ENCODE data around the gene SLC5A4. TPM values are rescaled to one million over a fixed set of nuclear protein-coding genes. Genes with fewer than 3 reads are reported as not detected.

Gene SLC5A4
- total RNA-seq, 3 donors from 2014 or later (not counting 1 experiment from before 2014, with no cell fraction given): not detected

DNA sequence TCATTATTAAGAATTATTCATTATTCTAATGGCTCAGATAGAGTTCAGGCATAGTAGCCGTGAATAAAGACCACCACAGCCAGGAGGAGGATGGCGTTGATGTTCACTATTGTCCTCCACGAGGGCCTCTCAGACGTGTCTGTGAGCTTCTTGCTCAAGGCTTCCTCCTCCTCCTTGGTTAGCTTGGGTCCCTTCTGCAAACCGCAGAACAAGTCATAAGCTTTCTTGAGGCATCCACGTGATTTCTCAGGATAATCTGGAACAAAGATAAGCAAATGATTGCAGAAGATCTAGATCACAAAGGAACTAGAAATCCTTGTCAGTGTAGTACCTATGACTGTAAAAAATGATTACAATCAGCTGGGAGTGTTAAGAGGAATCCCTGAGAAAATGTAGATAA lies 36.7 kb downstream of the SLC5A4 start:
- no peak overlapping the region for H3K27ac ChIP-seq (ENCODE audit: low read length)
- DNase-seq (no peak), ATAC-seq (no peak)
- no peaks in the 10 kb centered on the region for H3K9me3 ChIP-seq (ENCODE audit: control insufficient read depth, insufficient read depth, low read length)
- TF ChIP-seq, protein P1, sequence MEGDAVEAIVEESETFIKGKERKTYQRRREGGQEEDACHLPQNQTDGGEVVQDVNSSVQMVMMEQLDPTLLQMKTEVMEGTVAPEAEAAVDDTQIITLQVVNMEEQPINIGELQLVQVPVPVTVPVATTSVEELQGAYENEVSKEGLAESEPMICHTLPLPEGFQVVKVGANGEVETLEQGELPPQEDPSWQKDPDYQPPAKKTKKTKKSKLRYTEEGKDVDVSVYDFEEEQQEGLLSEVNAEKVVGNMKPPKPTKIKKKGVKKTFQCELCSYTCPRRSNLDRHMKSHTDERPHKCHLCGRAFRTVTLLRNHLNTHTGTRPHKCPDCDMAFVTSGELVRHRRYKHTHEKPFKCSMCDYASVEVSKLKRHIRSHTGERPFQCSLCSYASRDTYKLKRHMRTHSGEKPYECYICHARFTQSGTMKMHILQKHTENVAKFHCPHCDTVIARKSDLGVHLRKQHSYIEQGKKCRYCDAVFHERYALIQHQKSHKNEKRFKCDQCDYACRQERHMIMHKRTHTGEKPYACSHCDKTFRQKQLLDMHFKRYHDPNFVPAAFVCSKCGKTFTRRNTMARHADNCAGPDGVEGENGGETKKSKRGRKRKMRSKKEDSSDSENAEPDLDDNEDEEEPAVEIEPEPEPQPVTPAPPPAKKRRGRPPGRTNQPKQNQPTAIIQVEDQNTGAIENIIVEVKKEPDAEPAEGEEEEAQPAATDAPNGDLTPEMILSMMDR (IDR thresholded peaks at IDR 0.05): no peak
- Mint-ChIP-seq H3K4me3 (no peak overlapping the region), H3K36me3 (no peaks in the 10 kb centered on the region), H3K27ac (no peak overlapping the region), H3K27me3 (ENCODE audit: low read depth in 2 of 2) (peaks cover 7 to 43% of the 10 kb centered on the region in 2 donors), H3K9me3 (no peaks in the 10 kb centered on the region), H3K4me1 (no peaks in the 10 kb centered on the region)
- no peaks in the 10 kb centered on the region for H3K27me3 ChIP-seq (ENCODE audit: control insufficient read depth, insufficient read depth, low read length)
- H3K4me1 ChIP-seq (ENCODE audit: control insufficient read depth, insufficient read depth, low read length): no peaks in the 10 kb centered on the region
- H3K36me3 ChIP-seq (ENCODE audit: control insufficient read depth, insufficient read depth, low read length): no peaks in the 10 kb centered on the region
- intact Hi-C loops (cut with micrococcal nuclease): no loop called here
- no peak overlapping the region for H3K4me3 ChIP-seq (ENCODE audit: low read length)
- 67% methylated on average over 6 of the region's 6 CpGs for WGBS (ENCODE audit: insufficient coverage)

GRCh38 chr22:32217465-32217864 lies 37.7 kb downstream of the SLC5A4 start:
- no peak for DNase-seq
- Histone ChIP-seq H3K27ac (ENCODE audit: low read length) (no peak overlapping the region), H3K9me3 (ENCODE audit: control insufficient read depth, insufficient read depth, low read length) (no peaks in the 10 kb centered on the region), H3K4me1 (ENCODE audit: control insufficient read depth, insufficient read depth, low read length) (no peaks in the 10 kb centered on the region), H3K4me3 (ENCODE audit: low read length) (no peak overlapping the region), H3K27me3 (ENCODE audit: control insufficient read depth, insufficient read depth, low read length) (no peaks in the 10 kb centered on the region), H3K36me3 (ENCODE audit: control insufficient read depth, insufficient read depth, low read length) (no peaks in the 10 kb centered on the region)
- 82% methylated on average over 2 of the region's 2 CpGs for WGBS (ENCODE audit: insufficient coverage)
- intact Hi-C loops (cut with micrococcal nuclease): no loop called here
- H3K27ac Mint-ChIP-seq: no peak overlapping the region
- H3K9me3 Mint-ChIP-seq: no peaks in the 10 kb centered on the region
- no peak for ATAC-seq
- no peak overlapping the region for H3K4me3 Mint-ChIP-seq
- no peaks in the 10 kb centered on the region for H3K4me1 Mint-ChIP-seq
- TF ChIP-seq, protein P1 (IDR thresholded peaks at IDR 0.05): no peak
- no peaks in the 10 kb centered on the region for H3K36me3 Mint-ChIP-seq
- H3K27me3 Mint-ChIP-seq (ENCODE audit: low read depth in 2 of 2): peaks cover 9 to 38% of the 10 kb centered on the region in 2 donors

DNA sequence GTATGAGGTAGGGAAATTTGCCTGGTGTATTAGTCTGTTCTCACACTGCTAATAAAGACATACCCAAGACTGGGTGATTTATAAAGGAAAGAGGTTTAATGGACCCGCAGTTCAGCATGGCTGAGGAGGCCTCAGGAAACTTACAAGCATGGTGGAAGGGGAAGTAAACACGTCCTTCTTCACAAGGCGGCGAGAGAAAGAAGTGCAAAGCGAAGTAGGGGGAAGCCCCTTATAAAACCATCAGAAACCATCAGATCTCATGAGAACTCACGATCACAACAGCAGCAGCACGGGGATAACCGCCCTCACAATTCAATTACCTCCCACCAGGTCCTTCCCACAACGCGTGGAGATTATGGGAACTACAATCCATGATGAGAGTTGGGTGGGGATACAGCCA lies 38.2 kb downstream of the SLC5A4 start:
- H3K9me3 ChIP-seq (ENCODE audit: control insufficient read depth, insufficient read depth, low read length): no peaks in the 10 kb centered on the region
- H3K4me1 ChIP-seq (ENCODE audit: control insufficient read depth, insufficient read depth, low read length): no peaks in the 10 kb centered on the region
- H3K36me3 Mint-ChIP-seq: no peaks in the 10 kb centered on the region
- no peak overlapping the region for H3K4me3 ChIP-seq (ENCODE audit: low read length)
- no peaks in the 10 kb centered on the region for H3K4me1 Mint-ChIP-seq
- DNase-seq (no peak), ATAC-seq (no peak)
- no peaks in the 10 kb centered on the region for H3K36me3 ChIP-seq (ENCODE audit: control insufficient read depth, insufficient read depth, low read length)
- no peak overlapping the region for H3K27ac ChIP-seq (ENCODE audit: low read length)
- H3K9me3 Mint-ChIP-seq: no peaks in the 10 kb centered on the region
- 69% methylated on average over 9 of the region's 10 CpGs for WGBS (ENCODE audit: insufficient coverage)
- TF ChIP-seq, protein P1 (IDR thresholded peaks at IDR 0.05): no peak
- H3K27ac Mint-ChIP-seq: no peak overlapping the region
- peaks cover 11 to 34% of the 10 kb centered on the region in 2 donors for H3K27me3 Mint-ChIP-seq (ENCODE audit: low read depth in 2 of 2)
- H3K4me3 Mint-ChIP-seq: no peak overlapping the region
- H3K27me3 ChIP-seq (ENCODE audit: control insufficient read depth, insufficient read depth, low read length): no peaks in the 10 kb centered on the region
- intact Hi-C loops (cut with micrococcal nuclease): no loop called here

- whole genome bisulfite sequencing (ENCODE audit: insufficient coverage): 56% methylated on average over 5 of the region's 7 CpGs
- TF ChIP-seq, protein P1 (IDR thresholded peaks at IDR 0.05): no peak
Observed at GRCh38 chr22:32211011-32211410, 44.1 kb downstream of the SLC5A4 start.

More at GRCh38 chr22:32211011-32211410, 44.1 kb downstream of the SLC5A4 start:
- peaks cover 15% of the 10 kb centered on the region for H3K4me1 ChIP-seq (ENCODE audit: control insufficient read depth, insufficient read depth, low read length)
- Mint-ChIP-seq H3K36me3 (no peaks in the 10 kb centered on the region), H3K27me3 (ENCODE audit: low read depth in 2 of 2) (peaks cover 16 to 22% of the 10 kb centered on the region in 2 donors), H3K4me3 (no peak overlapping the region), H3K4me1 (peaks cover 12 to 13% of the 10 kb centered on the region in 2 donors), H3K27ac (no peak overlapping the region), H3K9me3 (no peaks in the 10 kb centered on the region)
- no peaks in the 10 kb centered on the region for H3K9me3 ChIP-seq (ENCODE audit: control insufficient read depth, insufficient read depth, low read length)
- H3K27ac ChIP-seq (ENCODE audit: low read length): no peak overlapping the region
- H3K36me3 ChIP-seq (ENCODE audit: control insufficient read depth, insufficient read depth, low read length): no peaks in the 10 kb centered on the region
- intact Hi-C loops (cut with micrococcal nuclease): no loop called here
- H3K4me3 ChIP-seq (ENCODE audit: low read length): no peak overlapping the region
- DNase-seq (no peak), ATAC-seq (no peak)
- no peaks in the 10 kb centered on the region for H3K27me3 ChIP-seq (ENCODE audit: control insufficient read depth, insufficient read depth, low read length)

All from natural killer cell (primary cell).